Measurements from ENCODE around the gene PCDHGA6.

Gene PCDHGA6

GRCh38 chr5:141402553-141403243, 29.0 kb downstream of the PCDHGA6 start, which contains the start of gene PCDHGA9:
PCDHGA9 (plus strand) TSS chr5:141402778; CDS start chr5:141402953, 175 bp downstream.
- POLR2A ChIA-PET, result no interaction called here
- CTCF ChIA-PET, result interaction anchor here (0.8 kb wide), 2 partner anchors 20 to 155 kb away, joined by 3 to 4 read pairs; partner anchors contain the start of gene PCDHGA7
- H3K4me1 ChIP-seq (ENCODE audit: control insufficient read depth, insufficient read depth, low read length), result no peaks in the 10 kb centered on the region
- H3K27ac ChIP-seq (ENCODE audit: extremely low read depth, low read depth, low read length), result no peak within 1 kb of the TSS
- H3K36me3 ChIP-seq (ENCODE audit: control insufficient read depth in 2 of 2, insufficient read depth in 1 of 2, low read length in 2 of 2), result no peaks in the 10 kb centered on the region
- TF ChIP-seq ZNF621 (tag by site-specific recombination; IDR thresholded peaks at IDR 0.05) (no peak), ZNF518A (tag by site-specific recombination; conservative IDR thresholded peaks at IDR 0.05; ENCODE audit: low read depth) (no peak), ZNF292 (tag by site-specific recombination; IDR thresholded peaks at IDR 0.05; ENCODE audit: borderline replicate concordance, low read depth) (no peak), ZNF561 (tag by site-specific recombination; IDR thresholded peaks at IDR 0.05; ENCODE audit: borderline replicate concordance) (no peak), ZNF658 (tag by site-specific recombination; IDR thresholded peaks at IDR 0.05) (no peak), KLF9 (tag by site-specific recombination; IDR thresholded peaks at IDR 0.05; ENCODE audit: low read depth) (no peak)
- no peak within 1 kb of the TSS for H3K4me3 ChIP-seq (ENCODE audit: low read depth, low read length)
- H3K9me3 ChIP-seq (ENCODE audit: control insufficient read depth, insufficient read depth, low read depth, low read length), result no peaks in the 10 kb centered on the region; the same call in 1 of the 2 replicates

- Histone ChIP-seq H3K4me1 (ENCODE audit: control insufficient read depth, insufficient read depth, low read length) (no peaks in the 10 kb centered on the region), H3K9me3 (ENCODE audit: control insufficient read depth, insufficient read depth, low read depth, low read length) (no peaks in the 10 kb centered on the region; the same call in 1 of the 2 replicates), H3K4me3 (ENCODE audit: low read depth, low read length) (no peak overlapping the region), H3K27ac (ENCODE audit: extremely low read depth, low read depth, low read length) (no peak overlapping the region), H3K36me3 (ENCODE audit: control insufficient read depth in 2 of 2, insufficient read depth in 1 of 2, low read length in 2 of 2) (no peaks in the 10 kb centered on the region)
- ChIA-PET POLR2A (no interaction called here), CTCF (interaction anchor here (0.8 kb wide), 2 partner anchors 21 to 154 kb away, joined by 3 to 4 read pairs; partner anchors contain the start of gene PCDHGA7)
- TF ChIP-seq PBX3 (CRISPR knock-in tag; IDR thresholded peaks at IDR 0.05) (no peak), ZBTB20 (tag by site-specific recombination; IDR thresholded peaks at IDR 0.05) (no peak), ZNF580 (tag by site-specific recombination; IDR thresholded peaks at IDR 0.05) (no peak), ZNF335 (tag by site-specific recombination; conservative IDR thresholded peaks at IDR 0.05) (no peak), ZNF548 (tag by site-specific recombination; IDR thresholded peaks at IDR 0.05) (no peak), ZNF155 (tag by site-specific recombination; IDR thresholded peaks at IDR 0.05) (no peak), ZBTB44 (tag by site-specific recombination; IDR thresholded peaks at IDR 0.05) (no peak), GLI2 (tag by site-specific recombination; IDR thresholded peaks at IDR 0.05; ENCODE audit: borderline replicate concordance, low read depth) (no peak), ZBTB7A (tag by site-specific recombination; IDR thresholded peaks at IDR 0.05; ENCODE audit: low read depth) (no peak), ZBTB11 (tag by site-specific recombination; conservative IDR thresholded peaks at IDR 0.05; ENCODE audit: low read depth) (no peak), ZNF157 (tag by site-specific recombination; IDR thresholded peaks at IDR 0.05) (no peak), ZNF621 (tag by site-specific recombination; IDR thresholded peaks at IDR 0.05) (no peak), KLF16 (tag by site-specific recombination; IDR thresholded peaks at IDR 0.05) (no peak), ZNF394 (tag by site-specific recombination; IDR thresholded peaks at IDR 0.05; ENCODE audit: borderline replicate concordance) (no peak), ZNF626 (tag by site-specific recombination; IDR thresholded peaks at IDR 0.05) (no peak), ZNF843 (tag by site-specific recombination; IDR thresholded peaks at IDR 0.05) (no peak), TRIM28 (IDR thresholded peaks at IDR 0.05; ENCODE audit: borderline replicate concordance, low read length) (no peak), ZNF747 (tag by site-specific recombination; IDR thresholded peaks at IDR 0.05) (no peak)
These were observed 29.7 kb downstream of the PCDHGA6 start for GRCh38 chr5:141403387-141403786.

Measured in HEK293 (cell line).